GM18907 (cell line): ENCODE measurements around the gene ENPP3.

Experiments used
- ATAC-seq: cut with Tn5 transposase; IDR thresholded peaks from one replicate; pipeline ENCODE4 v1.9.1; 2021; ENCODE audit warnings: mild to moderate bottlenecking, moderate library complexity; ENCODE audit not compliant: unreplicated experiment

ENPP3 gene

GRCh38 chr6:131763749-131764148, 126.6 kb downstream of the ENPP3 start:
- ATAC-seq = no peak

GRCh38 chr6:131764350-131764749, 127.2 kb downstream of the ENPP3 start:
- ATAC-seq = no peak

GRCh38 chr6:131765081-131765803, 128.1 kb downstream of the ENPP3 start:
- ATAC-seq = no peak

- no peak for ATAC-seq
These were observed 128.7 kb downstream of the ENPP3 start for GRCh38 chr6:131765804-131766135.

DNA sequence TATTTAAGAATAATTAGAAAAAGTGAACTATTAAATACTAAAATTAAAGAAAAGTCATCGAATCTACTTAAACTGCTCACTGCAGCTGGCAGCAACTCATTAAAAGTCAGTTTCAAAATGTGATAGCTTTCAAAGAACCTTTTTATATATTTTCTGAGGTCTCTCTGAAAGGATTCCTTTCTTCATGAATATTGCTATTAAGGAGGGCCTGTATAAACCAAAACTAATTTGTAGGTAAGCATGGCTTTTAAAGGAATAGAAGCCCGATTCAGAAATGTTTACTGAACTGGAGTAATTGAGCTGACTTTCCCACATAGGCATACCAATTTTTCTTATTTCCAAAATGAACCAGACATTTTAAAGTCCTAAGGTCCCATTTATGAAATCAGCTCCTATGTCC, 129.5 kb downstream of the ENPP3 start:
- no peak for ATAC-seq

- ATAC-seq = no peak
These were observed 131.9 kb downstream of the ENPP3 start for GRCh38 chr6:131768964-131769363.

DNA sequence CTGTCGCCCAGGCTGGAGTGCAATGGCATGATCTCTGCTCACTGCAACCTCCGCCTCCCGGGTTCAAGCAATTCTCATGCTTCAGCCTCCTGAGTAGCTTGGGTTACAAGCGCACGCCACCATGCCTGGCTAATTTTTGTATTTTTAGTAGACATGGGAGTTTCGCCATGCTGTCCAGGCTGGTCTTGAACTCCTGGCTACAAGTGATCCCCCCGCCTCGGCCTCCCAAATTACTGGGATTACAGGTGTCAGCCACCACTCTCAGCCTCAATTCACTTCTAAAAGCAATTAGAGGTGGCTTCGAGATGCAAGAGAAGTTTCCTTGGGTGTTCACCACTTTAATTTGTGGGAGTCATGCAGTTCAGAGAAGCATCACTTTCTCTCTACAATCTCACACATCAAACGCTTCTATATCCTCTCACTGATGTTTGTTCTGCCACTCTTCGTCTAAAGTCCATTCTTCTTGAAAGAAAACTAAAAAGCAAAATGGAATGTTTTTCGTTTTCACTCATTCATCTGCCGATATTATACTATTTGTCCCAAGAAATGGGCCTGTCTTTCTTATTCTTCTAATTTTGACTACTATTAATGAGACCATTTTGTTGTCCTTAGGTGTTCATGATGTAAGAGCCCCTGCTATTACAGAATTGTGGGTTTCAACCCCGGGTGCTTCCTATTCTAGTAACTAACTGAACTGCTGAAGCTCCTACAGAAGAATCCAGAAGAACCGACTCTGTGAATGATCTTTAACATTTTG, 132.5 kb downstream of the ENPP3 start:
- no peak for ATAC-seq

DNA sequence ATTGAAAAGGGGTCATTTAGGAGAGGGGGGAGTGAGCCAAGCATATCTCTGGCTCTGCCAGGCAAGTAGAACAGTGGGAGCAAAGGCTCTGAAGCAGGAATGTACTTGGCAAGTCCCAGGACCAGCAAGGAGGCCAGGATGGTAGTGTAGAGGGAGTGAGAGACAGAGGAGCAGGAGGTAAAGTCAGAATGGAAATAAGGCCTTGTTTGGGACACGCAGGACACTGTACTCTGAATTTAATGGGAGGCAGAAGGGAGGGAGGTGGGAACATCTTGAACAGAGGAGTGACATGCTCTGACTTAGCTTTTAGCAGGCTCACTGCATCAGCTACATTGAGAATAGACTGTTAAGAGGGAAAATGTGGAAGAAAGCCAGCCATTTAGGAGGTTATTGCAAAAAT, 133.7 kb downstream of the ENPP3 start:
- ATAC-seq = no peak

- ATAC-seq = no peak
These were observed 136.3 kb downstream of the ENPP3 start for GRCh38 chr6:131773284-131773950.

GRCh38 chr6:131775886-131776285, 138.8 kb downstream of the ENPP3 start:
- ATAC-seq = no peak

- no peak for ATAC-seq
These were observed 139.9 kb downstream of the ENPP3 start for GRCh38 chr6:131776985-131777384.

DNA sequence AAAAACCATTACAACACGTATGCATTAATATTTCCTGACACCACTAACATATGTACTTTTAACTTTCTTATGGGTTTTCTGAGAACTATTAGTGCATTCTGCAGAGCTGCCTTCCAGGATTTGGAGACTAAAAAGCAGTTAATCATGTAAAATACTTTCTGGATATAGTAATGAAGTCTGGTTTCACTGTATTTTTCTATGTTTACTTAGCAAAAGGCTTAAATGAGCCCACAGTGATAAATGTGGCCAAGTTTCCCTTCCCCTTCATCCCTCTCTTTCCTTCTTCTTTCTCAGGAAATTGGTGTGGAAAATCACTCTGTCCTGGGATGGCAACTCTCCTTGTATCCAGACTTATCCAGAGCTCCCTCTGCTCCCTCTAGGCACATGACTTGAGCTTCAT, 141.1 kb downstream of the ENPP3 start:
- no peak for ATAC-seq

- ATAC-seq = no peak
These were observed 142.2 kb downstream of the ENPP3 start for GRCh38 chr6:131779304-131779703.

GRCh38 chr6:131780600-131780999, 143.5 kb downstream of the ENPP3 start:
- no peak for ATAC-seq

DNA sequence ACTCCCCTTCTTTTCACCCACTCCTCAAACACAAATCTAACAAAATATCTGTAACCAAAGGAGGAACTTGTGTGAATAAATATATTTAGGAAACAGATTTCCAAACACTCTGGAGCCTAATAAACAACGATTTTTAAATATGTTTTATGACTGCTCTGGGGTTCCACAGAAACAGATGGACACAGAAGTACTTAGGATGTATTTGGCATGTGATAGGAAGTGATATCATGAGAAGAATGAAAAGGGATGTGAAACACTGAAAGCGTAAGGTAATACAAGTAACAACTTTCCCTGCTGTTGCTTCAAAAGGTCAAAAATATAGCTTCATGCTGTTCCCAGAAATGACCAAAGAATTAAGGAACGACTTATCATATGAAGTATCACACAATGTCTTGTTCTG, 144.6 kb downstream of the ENPP3 start:
- ATAC-seq = no peak

GRCh38 chr6:131782764-131783163, 145.7 kb downstream of the ENPP3 start:
- ATAC-seq = no peak

GRCh38 chr6:131784561-131784960, 147.5 kb downstream of the ENPP3 start:
- no peak for ATAC-seq

DNA sequence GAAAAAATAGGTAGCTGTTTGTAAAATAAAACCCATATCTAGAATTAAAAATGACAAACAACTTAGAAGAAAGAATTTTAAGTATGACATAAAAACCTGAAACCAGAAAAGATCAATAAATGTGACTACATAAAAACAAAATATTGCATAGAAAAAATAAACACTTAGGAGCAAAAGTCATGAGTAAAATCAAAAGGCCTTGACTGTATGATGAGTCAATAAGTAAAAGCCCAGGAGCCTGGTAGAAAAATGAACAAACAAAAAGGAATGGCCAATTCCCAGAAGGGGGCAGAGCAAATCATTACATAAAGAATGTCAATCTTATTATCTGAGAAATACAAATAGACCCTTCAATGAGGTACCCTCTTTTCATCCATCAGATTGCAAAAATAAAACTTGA, 150.0 kb downstream of the ENPP3 start:
- ATAC-seq = no peak

DNA sequence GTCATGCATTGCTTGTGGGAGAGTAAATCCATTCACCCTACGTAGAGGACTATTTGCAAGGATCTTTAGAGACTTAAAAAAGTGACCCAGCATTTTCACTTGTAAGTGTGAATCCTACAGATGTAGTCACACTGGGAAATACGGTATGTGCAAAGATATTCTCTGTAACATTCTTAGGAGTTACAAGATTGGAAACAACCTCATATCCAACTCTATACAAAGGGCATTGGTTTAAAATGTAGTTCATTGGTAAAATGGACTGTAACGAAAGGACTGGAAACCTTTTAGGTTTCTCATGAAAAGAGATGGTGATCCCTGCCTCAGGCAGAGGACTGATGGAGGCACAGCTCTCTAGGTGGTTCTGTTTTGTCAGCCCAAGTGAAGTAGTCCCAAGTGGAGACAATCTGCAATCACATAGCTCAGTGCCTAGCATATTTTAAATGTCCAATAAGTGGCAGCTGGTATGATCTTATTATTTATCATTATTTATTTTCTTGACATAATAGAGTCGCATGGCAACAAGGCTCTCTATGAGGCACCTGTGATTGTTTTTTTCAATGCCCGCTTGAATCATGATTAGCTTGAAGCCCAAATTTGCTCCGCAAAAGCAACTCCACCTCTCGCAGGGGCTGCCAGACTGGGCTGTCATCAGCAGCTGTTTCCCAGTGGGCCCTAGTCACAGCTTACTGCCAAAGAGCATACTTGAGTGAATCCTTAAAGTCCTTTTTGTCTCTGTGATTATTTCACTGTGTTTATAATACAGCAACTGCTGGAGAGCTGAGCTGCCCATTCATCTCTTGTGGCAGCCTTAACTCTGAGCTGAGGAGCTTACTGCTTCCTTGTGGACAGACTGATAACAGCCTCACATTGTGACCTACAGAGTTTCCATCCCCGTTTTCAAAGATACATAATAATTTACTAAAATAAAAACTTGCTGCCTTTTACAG, 150.9 kb downstream of the ENPP3 start:
- no peak for ATAC-seq

DNA sequence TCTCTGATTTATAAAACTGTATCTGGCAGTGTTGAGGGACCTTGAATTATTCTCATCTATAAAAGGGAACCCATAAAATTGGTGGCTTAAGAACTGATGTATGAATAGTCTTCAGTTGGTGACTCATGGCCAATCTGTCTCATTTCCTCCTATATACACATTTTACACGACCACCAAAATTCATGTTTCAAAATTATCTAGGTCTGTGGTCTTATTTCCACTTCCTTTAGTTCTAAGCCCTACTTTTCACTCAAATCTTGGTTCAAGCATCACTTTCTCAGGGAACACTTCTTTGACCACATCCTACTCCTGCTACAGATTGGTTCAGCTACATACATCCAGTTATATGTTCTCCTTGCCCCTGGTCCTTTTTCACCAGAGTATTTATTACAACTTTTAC, 152.1 kb downstream of the ENPP3 start:
- no peak for ATAC-seq

DNA sequence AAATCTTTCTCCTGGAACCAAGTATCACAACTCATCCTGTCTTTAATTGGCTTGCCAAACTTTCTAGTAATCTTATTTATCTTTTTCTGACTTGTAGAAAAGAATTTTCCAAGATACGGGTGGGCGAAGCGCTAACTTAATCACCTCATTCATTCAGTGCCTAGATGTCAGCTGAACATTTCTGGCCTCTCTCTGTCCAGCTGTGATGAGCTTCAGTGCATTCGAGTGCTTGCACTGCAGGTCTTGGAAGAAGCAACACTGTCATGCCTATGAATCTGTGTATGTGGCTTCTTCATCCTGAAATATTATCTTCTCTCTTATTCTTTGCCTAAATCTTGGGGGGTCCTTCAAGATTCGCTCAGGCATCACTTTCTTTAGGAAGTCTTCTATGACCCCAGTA, 154.4 kb downstream of the ENPP3 start:
- no peak for ATAC-seq
